C4-2B (cell line): Measurements from ENCODE around the gene BEX4.

Experiments used
- CTCF ChIP-seq: fragments of 450-650 bp; conservative IDR thresholded peaks from 2 replicates; pipeline ENCODE4 v1.5.1; 2017; ENCODE audit warnings: mild to moderate bottlenecking
- ZFX ChIP-seq: fragments of 450-650 bp; IDR thresholded peaks from 2 replicates; pipeline ENCODE4 v1.6.1; 2017

- TF ChIP-seq CTCF (no peak), ZFX (no peak)
These were observed 2.0 kb upstream of the BEX4 start for GRCh38 chrX:103212749-103213457.
